ENCODE data around the gene CRYGB. TPM values are rescaled to one million over a fixed set of nuclear protein-coding genes. Genes with fewer than 3 reads are reported as not detected.

CRYGB gene
- total RNA-seq, 2 experiments from 2014 or later: not detected

- H3K4me1 Mint-ChIP-seq (ENCODE audit: low read depth): peaks cover 35% of the 10 kb centered on the region
- H3K27me3 ChIP-seq (ENCODE audit: control insufficient read depth in 1 of 2, insufficient read depth in 2 of 2, low read length in 2 of 2): no peaks in the 10 kb centered on the region
These were observed 47.7 kb downstream of the CRYGB start for GRCh38 chr2:208098267-208098666.

GRCh38 chr2:208097801-208098200, 48.2 kb downstream of the CRYGB start:
- Mint-ChIP-seq H3K36me3 (ENCODE audit: low read depth) (no peaks in the 10 kb centered on the region), H3K4me1 (ENCODE audit: low read depth) (peaks cover 35% of the 10 kb centered on the region), H3K9me3 (no peaks in the 10 kb centered on the region), H3K27me3 (no peaks in the 10 kb centered on the region), H3K27ac (no peak overlapping the region), H3K4me3 (no peak overlapping the region)
- H3K4me1 ChIP-seq (ENCODE audit: insufficient read depth, low read length): no peaks in the 10 kb centered on the region
- no peak for TF ChIP-seq CTCF (IDR thresholded peaks at IDR 0.05)
- no peak overlapping the region for H3K4me3 ChIP-seq (ENCODE audit: low read length)
- H3K9me3 ChIP-seq (ENCODE audit: control insufficient read depth in 1 of 2, insufficient read depth in 1 of 2, low read length in 2 of 2): no peaks in the 10 kb centered on the region
- no peak for DNase-seq
- no peak for ATAC-seq (ENCODE audit: poor library complexity)
- no peaks in the 10 kb centered on the region for H3K36me3 ChIP-seq (ENCODE audit: insufficient read depth, low read length)
- ChIA-PET CTCF (no interaction called here), POLR2A (no interaction called here)
- no peak overlapping the region for H3K27ac ChIP-seq (ENCODE audit: low read depth in 1 of 2, low read length in 2 of 2)
- intact Hi-C loops (cut with DNase I, micrococcal nuclease): no loop called here
- H3K27me3 ChIP-seq (ENCODE audit: control insufficient read depth in 1 of 2, insufficient read depth in 2 of 2, low read length in 2 of 2): no peaks in the 10 kb centered on the region

More at GRCh38 chr2:208098267-208098666, 47.7 kb downstream of the CRYGB start:
- TF ChIP-seq CTCF (IDR thresholded peaks at IDR 0.05): no peak
- Mint-ChIP-seq H3K9me3 (no peaks in the 10 kb centered on the region), H3K36me3 (ENCODE audit: low read depth) (no peaks in the 10 kb centered on the region), H3K27ac (no peak overlapping the region), H3K4me3 (no peak overlapping the region), H3K27me3 (no peaks in the 10 kb centered on the region)
- CTCF ChIA-PET: no interaction called here
- DNase-seq: no peak
- POLR2A ChIA-PET: no interaction called here
- intact Hi-C loops (cut with DNase I, micrococcal nuclease): no loop called here
- no peak overlapping the region for H3K27ac ChIP-seq (ENCODE audit: low read depth in 1 of 2, low read length in 2 of 2)
- H3K4me3 ChIP-seq (ENCODE audit: low read length): no peak overlapping the region
- no peaks in the 10 kb centered on the region for H3K36me3 ChIP-seq (ENCODE audit: insufficient read depth, low read length)
- no peak for ATAC-seq (ENCODE audit: poor library complexity)
- H3K9me3 ChIP-seq (ENCODE audit: control insufficient read depth in 1 of 2, insufficient read depth in 1 of 2, low read length in 2 of 2): no peaks in the 10 kb centered on the region
- no peaks in the 10 kb centered on the region for H3K4me1 ChIP-seq (ENCODE audit: insufficient read depth, low read length)

GRCh38 chr2:208097313-208097712, 48.6 kb downstream of the CRYGB start:
- Histone ChIP-seq H3K27me3 (ENCODE audit: control insufficient read depth in 1 of 2, insufficient read depth in 2 of 2, low read length in 2 of 2) (no peaks in the 10 kb centered on the region), H3K4me1 (ENCODE audit: insufficient read depth, low read length) (no peaks in the 10 kb centered on the region), H3K9me3 (ENCODE audit: control insufficient read depth in 1 of 2, insufficient read depth in 1 of 2, low read length in 2 of 2) (no peaks in the 10 kb centered on the region), H3K36me3 (ENCODE audit: insufficient read depth, low read length) (no peaks in the 10 kb centered on the region), H3K4me3 (ENCODE audit: low read length) (no peak overlapping the region), H3K27ac (ENCODE audit: low read depth in 1 of 2, low read length in 2 of 2) (no peak overlapping the region)
- DNase-seq (no peak), ATAC-seq (ENCODE audit: poor library complexity) (no peak)
- H3K9me3 Mint-ChIP-seq: no peaks in the 10 kb centered on the region
- H3K27ac Mint-ChIP-seq: no peak overlapping the region
- CTCF ChIA-PET: no interaction called here
- TF ChIP-seq CTCF (IDR thresholded peaks at IDR 0.05): no peak
- POLR2A ChIA-PET: no interaction called here
- H3K27me3 Mint-ChIP-seq: no peaks in the 10 kb centered on the region
- no peak overlapping the region for H3K4me3 Mint-ChIP-seq
- peaks cover 32% of the 10 kb centered on the region for H3K4me1 Mint-ChIP-seq (ENCODE audit: low read depth)
- intact Hi-C loops (cut with DNase I, micrococcal nuclease): no loop called here
- no peaks in the 10 kb centered on the region for H3K36me3 Mint-ChIP-seq (ENCODE audit: low read depth)
